Activated T-cell treated with anti-CD3 and anti-CD28 coated beads for 1 hour (primary cell): Measurements from ENCODE around the gene ANO3.
"Not testable (repeated sequence)": the region's sequence is repeated elsewhere in the genome, so short reads cannot be mapped to it uniquely, and the experiment has no call there.

Experiments used
- DNase-seq: peaks from one replicate; pipeline ENCODE4 v3.0.0-alpha.2; 2020; ENCODE audit warnings: low read depth

ANO3 gene

DNA sequence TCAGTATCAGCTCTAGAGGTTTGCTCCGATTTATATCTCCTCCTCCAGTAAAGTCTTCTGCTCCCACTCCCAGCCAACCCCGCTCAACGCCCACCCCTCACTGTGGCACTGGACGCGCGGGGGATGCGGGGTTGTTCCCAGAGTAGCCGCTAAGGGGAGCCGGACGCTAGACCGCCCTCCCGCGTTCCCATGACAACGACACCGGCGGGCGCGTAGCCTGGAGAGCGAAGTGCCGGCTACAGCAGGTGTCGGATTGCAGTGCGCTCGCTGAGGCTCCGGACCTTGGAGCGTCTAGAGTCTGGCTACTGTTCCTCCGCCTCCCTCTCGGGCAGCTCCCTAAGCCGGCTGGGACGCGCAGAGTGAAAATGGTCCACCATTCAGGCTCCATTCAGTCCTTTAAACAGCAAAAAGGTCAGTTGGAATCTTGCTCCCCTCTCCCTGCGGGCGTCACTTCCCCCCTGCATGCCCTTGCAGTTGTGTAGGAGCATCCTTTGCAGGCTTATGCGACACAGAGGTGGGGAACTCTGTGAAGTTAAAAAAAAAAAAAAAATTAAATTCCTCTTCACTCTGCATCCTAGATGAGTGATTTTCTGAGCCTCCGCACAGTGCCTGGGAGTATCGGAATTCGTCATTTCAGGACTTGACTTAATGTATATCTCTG is at the start of gene ANO3:
ANO3 (plus strand) TSS at position 220 of the 661 bp plus-strand sequence; CDS start at position 366, 146 bp downstream.
- DNase-seq = no peak

DNA sequence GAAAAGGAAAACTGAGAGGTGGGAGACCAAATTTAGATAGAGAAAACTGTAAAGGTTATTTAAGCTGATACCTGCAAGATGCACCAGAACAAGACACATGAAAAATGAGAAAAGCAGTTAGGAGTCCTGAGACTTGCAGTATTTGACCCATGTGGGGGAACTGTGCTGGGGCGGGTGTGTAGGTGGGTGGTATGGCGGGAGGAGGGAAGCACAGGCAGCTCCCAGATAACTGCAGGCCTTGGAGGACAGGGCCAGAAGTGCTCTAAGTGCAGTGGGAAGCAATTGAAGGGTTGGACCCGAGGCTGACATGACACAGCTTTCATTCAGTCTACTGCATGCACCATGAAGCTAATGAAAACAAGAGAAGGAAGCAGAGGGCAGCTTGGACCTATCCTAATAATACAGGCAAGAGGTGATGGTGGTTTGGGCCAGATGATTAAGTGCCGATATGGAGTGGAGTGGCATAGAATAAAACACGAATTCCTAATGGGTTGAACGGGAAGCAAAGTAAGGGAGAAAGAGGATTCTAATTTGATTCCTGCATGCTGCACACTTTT is 48.0 kb upstream of the ANO3 start:
- DNase-seq = no peak

GRCh38 chr11:26285608-26286007 is 46.3 kb upstream of the ANO3 start:
- no peak for DNase-seq

DNA sequence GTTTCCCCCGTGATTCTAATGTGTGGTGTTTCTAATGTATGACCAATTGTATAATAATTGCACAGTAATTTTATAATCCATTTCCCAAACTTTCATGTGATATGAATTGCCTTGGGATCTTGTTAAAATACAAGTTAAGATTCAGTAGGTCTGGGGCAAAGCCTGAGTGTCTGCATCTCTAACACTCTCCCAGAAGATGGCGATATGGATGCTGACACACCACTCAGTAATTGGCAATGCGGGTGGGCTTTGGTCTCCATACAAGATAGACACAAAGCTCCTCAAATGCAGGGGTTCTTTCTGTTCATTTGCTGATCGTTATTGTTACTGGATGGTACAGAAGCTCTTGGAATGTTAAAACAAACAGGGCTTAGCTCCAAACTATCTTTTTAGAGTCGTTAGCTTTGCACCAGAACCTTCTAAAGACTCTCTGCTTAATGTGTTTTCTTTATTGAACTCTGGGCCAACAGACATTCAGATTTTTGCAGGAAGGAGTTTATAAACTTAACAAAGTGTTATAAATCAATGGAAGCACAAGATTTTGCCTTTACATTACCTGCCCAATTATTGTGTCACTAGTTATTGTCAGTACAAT is 45.4 kb upstream of the ANO3 start:
- no peak for DNase-seq

DNA sequence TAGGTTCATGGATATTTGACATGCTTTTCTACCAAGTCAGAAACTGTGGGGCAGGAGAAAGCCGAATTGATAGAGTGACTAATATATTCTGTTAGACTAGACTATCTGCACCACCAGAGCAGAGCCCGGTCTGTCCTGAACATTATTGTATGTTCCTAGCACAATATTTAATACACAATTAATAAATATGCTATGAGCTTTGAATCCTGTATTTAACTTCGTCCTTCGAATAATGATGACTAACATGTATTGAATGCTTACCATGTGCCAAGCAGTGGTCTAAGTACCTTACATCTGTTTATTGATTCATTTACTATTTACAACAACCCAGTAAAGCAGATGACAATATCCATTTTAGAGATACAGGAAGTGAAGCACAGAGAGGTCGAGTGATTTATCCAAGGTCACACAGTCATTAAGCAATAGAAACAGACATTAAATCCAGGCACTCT is 44.8 kb upstream of the ANO3 start:
- DNase-seq = no peak

DNA sequence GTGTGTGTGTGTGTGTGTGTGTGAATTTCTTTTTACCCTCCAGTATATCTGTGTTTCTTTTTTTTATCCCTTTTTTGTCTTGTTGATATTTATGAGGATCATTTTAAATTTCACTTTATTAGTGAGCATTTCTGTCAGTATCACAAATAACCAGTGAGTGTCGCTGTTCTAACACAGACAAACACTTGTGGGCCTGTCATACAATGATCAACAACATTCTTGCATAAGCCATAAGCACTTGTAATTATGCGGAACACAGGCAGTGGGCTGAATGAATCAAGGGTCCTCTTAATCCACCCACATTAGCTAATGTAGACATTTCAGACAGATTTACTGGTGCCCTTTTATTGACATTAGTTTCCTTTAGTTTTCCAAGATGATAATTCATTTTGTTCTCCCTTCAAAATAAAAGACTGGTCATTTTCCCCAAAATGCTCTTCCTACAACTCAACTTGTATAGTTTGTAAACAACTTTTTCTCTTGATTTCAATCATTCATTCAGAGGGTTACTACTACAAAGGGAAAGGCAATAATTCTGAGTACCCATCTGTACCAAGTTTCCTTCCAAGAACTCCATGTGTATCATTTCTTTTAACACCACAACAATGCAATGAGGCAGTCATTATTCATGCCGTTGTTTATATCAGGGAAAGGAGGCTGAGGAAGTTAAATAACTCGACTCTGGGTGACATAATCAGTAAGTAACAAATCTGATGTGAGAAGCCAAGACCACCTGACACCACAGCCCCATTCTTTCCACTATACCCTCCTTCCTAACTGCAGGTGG is 34.5 kb upstream of the ANO3 start:
- DNase-seq = no peak

DNA sequence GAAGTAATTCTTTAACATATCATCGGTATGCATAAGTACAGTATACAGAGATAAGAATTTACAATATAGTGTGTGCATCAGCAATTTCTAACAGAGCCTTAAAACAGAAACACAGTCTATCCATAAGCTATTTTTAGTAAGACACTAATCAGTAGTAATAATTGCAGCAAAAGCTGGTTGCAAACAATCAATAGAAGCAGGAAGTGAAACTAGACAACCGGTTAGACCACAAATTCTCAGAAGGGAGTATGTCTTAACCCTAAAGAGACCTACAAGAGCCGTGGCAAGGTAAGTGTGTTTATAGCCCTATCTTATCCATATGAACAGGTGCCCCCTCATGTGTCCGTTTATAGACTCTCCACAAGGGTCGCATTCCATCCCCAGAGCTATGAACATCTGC is 15.6 kb upstream of the ANO3 start:
- DNase-seq = not testable (repeated sequence)

- no peak for DNase-seq
Measured at GRCh38 chr11:26319906-26320305, 12.0 kb upstream of the ANO3 start.

DNA sequence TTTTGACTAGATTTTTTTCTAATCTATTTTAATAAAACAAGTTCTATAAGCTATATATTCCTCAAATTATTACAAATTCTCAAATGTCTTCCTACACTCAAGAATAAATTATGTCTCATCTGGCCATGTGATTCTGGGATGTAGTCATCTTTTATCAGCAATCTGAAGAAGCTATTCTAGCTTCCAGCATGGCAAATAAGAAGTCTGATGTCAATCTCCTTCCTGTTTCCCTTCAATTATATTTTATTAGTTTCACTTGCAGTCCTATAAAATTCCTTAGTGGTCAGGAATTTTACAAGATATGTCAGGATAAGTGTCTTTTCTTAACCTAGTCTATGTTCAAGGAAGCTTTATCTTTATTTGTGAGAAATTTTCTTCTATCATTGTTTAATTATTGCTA is 10.4 kb upstream of the ANO3 start:
- DNase-seq = no peak

DNA sequence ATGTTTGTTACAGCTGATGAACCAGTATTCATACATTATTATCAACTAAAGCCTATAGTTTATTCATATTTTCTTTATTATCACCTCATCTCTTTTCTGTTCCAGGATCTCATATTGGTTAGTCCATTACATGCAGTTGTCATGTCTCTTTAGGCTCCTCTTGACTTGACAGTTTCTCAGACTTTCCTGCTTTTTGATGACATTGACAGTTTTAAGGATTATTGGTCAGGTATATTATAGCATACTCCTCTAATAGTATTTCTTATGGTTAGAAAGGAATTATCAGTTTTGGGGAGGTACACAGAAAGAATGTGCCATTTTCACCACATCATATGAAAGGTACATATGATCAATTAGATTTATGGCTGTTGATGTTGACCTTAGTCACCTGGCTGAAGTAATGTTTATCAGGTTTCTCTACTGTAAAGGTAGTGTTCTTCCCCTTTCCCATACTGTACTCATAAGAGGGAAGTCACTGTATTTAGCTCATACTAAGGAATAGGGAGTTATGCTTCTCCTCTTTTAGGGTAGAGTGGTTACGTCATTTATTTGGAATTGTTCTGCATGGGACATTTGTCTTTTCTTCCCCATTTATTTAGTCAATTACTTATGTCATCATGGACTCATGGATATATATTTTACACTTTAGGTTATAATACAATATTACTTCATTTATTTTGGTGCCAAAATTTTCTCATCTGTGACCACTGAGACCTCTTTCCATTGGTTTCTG is 9.4 kb upstream of the ANO3 start:
- no peak for DNase-seq

- no peak for DNase-seq
Measured at GRCh38 chr11:26323837-26324236, 8.1 kb upstream of the ANO3 start.

- DNase-seq = no peak
Measured at GRCh38 chr11:26324270-26324669, 7.7 kb upstream of the ANO3 start.

DNA sequence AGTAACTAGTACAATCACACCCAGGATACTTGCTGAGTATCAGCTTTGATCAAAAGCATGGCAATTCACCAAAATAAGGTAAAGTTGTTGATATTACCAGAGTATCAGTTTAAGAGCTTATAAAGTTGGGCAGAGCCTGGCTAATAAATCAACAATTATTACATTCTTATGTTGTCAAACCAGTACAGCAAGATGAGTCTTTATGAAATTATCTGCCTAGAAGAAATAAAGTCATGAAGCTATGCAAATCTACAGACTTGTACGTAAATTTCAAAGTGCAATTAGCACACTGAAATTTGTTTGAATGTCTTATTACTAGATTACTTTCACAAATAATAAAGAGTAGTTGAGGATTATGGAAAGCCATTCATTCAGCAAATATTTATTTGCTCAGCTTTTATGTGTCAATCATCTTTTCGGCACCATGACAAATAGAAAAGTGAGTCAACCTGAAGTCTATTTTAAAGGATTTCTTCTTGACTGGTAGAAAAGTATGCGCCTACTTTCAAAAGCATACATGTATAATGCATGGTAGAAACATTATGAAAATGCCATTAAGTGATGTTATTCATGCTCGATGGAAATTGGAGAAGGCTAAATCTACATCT is 5.0 kb upstream of the ANO3 start:
- DNase-seq = no peak

DNA sequence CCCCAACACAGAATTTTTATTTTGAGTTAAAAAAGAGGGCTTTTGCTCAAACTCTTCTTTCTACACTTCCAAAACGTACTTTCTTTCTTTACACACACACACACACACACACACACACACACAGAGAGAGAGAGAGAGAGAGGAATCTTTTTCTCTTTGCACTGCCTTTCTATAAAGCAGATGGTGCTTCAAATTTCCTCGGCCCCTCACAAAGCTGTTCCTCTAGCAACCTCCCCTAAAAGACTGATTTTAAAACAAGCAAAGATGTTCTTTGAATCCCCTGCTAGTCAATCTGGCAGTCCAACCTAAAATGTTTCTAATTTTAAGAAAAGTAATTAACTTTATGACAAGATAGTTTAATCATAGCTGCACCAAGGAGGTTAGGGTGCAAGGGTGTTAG is 2.7 kb upstream of the ANO3 start:
- DNase-seq = no peak

DNA sequence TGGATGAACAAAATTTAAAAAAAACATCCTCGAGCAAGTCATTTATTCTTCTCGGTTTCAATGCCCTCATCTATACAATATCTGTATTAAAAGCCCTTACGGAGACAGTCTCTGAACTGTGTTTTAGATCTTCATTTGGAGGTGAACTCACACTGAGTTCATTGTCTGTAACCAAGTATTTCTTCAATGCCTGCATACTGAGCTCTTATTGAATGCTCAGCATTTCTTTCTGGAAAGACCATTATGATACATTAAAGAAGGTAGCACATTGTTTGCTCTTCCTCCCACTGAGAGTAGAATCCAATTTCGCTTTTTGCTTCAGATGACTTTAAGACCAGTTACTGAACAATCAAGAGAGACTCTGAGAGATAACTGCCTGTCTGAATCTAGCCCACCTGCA is 1.7 kb upstream of the ANO3 start:
- no peak for DNase-seq

DNA sequence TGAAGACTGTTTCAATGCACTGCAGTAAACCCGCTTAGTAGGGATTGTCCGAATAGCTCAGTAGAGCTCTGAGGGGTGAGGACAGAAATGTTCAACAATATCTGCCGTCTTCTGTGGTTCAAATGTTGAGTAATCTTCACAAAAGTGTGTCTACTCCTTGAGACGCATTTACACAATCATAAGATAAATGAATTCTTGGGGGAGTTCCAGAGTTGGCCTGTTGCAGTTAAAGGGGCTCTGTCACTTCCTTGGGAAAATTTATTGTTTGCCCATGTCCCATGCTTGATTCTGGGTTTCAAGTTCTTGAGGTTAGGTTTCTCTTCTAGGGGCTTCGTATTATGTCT is 614 bp downstream of the ANO3 start:
- DNase-seq = no peak

DNA sequence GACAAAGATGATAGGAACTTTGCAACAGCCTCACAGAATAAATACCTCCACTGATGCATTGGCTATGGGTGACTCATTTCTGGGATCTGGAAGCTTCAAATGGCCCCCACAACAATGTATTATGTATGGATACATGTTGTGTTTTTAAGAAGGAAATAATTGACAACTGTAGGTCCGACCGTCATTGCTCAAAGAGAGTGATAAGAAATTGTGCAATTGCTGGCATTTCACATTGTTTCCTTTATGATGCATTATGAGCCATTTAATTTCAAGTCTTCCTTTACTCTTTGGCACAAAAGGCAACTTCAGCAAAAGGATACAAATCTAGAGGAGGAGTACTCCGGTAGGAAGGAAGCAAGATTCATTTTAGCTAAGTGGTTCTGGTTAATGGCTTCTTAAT is 2.0 kb downstream of the ANO3 start:
- DNase-seq = no peak

DNA sequence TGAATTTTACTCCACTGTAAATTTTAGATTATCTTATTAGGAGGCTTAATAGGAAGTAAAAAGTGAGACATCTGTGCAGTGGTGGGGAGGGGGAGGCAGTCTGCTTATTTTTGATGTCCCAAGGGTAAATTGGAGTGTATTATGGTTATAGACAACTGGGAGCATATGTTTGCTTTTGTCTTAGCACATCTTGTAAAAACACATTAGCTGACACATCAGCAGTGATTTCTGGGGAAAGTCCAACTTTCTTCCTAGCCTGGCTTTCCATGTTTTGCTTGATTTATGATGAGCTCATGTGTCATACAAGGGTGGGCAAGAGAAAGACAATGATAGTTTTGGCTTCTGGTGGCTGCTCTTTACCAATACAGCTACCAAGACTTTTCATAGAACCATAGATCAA is 4.0 kb downstream of the ANO3 start:
- DNase-seq = no peak

DNA sequence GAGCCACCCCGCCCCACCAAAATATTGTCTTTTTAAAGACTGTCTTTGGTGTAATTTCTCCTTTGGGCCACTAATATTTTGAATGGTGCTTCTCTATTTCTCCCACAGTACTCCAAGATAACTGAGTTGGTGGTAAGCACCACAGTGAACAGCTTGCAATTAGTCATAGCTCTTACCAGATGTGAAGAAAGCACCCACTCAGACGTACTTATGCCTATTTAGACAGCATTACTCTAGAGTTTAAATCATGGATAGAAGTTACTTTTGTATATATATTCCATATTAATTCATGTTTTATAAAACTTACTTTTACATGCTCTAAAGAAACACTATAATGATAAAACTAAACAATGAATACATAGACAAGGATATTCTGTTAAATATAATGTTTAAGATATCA is 12.7 kb downstream of the ANO3 start:
- no peak for DNase-seq

- no peak for DNase-seq
Measured at GRCh38 chr11:26348776-26349175, 16.8 kb downstream of the ANO3 start.

- no peak for DNase-seq
Measured at GRCh38 chr11:26350002-26350401, 18.1 kb downstream of the ANO3 start.

DNA sequence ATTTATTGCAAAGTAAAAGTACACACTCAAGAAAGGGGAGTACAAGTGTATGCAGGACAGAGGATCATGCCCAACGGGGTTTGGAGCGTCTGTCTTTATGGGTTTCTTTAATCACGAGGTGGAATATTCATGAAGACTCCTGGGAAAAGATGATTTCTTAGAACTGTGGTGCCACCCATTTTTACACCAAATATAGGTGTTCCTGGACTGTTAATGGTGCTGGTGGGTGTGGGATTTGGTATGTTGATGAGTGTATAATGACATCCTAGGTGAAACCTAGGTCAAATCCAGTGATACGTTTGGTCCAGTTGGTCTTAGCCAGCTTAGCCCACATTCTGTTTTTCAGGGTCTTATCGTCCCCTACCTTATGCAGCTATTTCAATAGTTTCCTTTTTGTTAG is 21.1 kb downstream of the ANO3 start:
- no peak for DNase-seq
